Hippocampal formation (tissue), 2 donors: ENCODE measurements around the gene TOP3A.

Experiments used
- DNase-seq, 2 donors: peaks; one replicate each; lab custom pipeline; 2025; lab: John Stamatoyannopoulos, UW

TOP3A gene

GRCh38 chr17:18253947-18254821 is 60.6 kb downstream of the TOP3A start:
- no peak for DNase-seq

GRCh38 chr17:18253187-18253884 is 61.5 kb downstream of the TOP3A start:
- no peak for DNase-seq

DNA sequence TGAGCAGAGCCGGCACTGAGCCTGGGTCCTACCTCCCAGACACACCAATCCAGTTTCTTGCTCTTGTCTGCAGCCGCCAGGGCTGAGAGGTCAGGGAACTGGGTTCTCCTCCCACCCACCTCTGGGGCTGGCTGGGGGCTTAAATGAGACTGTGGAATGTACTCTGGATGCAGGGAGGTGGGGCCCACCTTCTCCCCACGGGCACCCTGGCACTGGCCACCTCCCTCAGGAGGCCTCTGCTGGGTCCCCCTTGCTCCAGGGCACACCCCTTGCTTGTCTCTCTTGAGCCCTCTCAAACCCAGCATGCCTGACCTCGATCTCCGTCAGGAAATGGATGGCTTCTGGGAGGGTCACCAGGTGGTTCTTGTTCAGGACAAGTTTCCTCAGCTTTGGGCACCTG is 62.6 kb downstream of the TOP3A start:
- DNase-seq = no peak

DNA sequence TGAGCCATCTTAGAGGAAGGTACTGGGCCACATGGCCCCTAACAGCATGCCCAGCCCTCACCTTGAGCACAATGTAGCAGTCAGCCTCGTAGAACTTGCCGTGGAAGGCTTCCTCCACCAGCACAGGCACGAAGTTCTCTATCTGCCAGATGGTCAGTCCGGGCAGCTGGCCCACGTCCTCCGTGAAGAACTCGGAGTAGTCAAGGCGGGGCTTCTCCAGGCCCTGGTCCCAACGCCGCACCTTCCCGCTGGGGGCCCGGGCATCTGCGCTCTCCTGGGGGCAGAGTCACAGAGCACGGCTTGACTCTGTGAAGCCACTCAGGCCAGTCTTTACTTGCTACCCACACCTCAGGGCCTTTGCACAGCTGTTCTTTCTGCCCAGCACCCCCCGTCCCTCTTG is 63.6 kb downstream of the TOP3A start:
- no peak for DNase-seq

GRCh38 chr17:18250708-18251107 is 64.1 kb downstream of the TOP3A start:
- no peak for DNase-seq

- DNase-seq = no peak
These were observed 64.5 kb downstream of the TOP3A start for GRCh38 chr17:18250259-18250658.

DNA sequence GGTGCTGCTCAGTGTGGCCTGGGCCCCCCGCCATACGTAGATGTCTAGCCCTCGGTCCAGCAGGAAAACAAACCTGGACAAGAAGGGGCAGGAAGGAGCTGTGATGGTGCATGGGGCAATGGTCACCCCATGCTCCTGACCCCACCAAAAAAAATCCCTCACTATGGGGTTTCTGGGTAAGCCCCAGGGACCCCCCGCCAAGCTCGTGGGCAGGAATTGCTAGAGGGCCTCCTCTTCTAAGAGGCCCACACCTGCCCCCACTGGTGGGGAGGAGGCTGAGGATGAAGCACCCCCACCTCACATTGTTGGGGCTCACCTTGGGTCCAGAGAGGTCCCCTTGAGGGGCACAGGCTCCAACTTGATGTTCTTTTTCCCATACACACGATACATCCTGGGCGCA is 66.0 kb downstream of the TOP3A start:
- no peak for DNase-seq

DNA sequence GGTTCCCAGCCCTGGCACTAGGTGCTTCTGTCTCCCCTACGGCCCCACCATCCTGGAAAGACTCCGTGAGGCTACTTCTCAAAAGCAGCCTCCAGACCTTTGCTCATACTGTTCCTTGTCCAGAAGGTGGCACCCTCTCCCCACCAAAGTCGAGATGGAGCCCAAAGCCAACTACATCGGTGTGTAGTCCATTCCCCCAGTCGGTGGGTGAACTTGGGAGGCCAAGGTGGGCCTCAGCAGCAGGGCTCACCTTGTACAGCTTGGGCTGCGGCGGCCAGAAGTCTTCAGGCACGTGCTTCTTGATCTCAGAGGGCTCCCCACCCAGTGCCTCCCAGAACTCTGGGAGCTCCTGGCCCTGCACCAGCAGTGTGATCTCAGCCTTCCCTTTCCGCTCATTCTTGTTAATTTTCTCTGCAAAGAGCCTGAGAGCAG is 66.5 kb downstream of the TOP3A start:
- peak; percentile 41 to 52 for DNase-seq

DNA sequence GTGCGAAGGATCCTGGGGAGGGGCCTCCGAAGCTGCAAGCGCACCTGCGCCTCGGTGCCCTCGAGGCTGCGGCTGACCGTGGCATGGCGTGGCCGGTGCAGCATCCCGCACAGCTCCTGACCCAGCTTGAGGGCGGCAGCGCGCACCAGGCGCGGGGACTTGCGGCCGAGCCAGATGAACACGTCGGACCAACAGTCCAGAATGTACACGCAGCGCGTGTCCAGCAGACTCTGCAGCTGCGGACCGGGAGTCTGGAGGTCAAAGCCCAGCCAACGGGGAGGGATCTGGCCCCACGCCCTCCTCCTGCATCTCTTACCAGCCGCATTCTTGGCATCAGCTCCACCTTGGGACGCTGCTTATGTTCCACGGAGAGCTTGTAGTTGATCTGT is 67.2 kb downstream of the TOP3A start:
- peak in 1 of 2 donors; percentile 37 for DNase-seq

- DNase-seq = no peak
These were observed 67.7 kb downstream of the TOP3A start for GRCh38 chr17:18246880-18247612.

DNA sequence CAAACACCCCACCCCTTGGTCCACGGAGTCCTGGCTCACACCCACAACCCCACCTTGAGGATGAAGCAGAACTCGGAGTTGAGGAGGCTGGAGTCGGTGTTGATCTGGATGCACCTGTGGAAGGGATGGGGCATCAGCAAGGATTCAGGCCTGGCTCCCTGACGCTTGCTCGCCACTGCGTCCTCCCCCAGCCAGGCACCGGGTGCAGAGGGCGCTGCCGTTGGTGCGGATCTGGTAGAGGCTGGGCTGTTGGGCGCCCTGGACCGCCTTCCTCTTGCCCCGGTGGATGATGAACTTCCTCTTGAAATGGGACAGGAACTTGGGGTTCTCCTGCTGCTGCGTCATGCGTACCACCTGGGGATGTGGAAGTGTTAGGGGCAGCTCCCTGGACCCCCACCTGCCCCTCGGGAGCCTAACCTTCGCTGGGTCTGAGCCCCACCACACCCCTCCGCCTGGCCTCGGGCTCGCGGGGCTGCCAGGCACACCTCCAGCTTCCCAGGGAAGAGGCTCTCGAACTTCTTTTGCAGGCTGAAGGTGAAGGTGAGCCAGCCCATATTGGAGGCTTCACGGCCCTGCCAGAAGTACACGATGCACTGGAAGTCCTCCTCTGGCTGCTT is 68.6 kb downstream of the TOP3A start:
- DNase-seq = no peak

DNA sequence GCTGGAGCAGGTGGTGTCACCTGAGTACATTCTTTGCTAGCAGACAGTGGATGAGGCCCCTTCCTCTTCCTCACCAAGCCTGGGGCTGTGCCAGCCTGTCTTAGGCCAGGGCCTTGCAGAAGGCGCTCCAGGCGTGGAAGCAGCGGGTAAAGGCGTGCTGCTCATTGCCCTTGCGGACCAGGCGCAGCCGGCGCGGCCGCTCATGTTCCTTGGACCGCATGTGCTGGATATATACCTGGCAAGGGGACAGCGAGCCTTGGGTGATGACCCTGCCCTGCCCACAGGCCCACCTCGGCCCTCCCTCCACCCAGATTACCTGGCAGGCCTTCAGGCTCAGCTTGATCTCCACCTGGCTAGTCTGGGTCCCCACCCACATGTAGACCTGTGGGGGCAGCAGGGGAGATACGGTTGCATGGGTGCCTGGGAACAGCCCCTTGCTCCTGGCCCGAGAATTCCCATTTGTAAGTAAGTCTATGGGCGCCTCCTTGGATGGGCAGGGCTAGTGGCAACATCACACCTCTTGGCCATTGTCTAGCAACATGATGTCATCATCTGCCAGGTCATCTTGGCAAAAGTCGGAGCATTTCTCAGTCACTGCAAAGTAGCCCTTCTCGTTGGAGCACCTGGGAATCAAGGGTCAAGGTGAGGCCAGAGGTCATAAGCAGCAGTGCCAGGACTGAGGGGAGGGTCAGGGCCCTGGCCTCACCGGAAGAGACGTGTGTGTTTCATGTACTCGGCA is 69.6 kb downstream of the TOP3A start:
- no peak for DNase-seq

- DNase-seq = no peak
These were observed 73.4 kb downstream of the TOP3A start for GRCh38 chr17:18241229-18241871.

DNA sequence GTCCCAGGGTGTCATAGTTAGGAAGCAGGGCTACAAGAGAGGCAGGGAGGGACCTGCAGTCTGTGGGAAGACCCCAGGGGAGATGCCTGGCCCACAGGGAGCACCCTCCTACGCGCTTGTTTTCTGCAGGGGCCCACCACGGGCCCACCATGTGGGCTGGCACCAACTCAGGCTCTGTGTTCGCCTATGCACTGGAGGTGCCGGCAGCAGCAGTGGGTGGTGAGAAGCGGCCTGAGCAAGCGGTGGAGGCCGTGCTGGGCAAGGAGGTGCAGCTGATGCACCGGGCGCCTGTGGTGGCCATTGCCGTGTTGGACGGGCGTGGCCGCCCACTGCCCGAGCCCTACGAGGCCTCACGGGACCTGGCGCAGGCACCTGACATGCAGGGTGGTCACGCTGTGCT is 74.3 kb downstream of the TOP3A start:
- DNase-seq = no peak

- no peak for DNase-seq
These were observed 76.5 kb downstream of the TOP3A start for GRCh38 chr17:18238299-18238698.

DNA sequence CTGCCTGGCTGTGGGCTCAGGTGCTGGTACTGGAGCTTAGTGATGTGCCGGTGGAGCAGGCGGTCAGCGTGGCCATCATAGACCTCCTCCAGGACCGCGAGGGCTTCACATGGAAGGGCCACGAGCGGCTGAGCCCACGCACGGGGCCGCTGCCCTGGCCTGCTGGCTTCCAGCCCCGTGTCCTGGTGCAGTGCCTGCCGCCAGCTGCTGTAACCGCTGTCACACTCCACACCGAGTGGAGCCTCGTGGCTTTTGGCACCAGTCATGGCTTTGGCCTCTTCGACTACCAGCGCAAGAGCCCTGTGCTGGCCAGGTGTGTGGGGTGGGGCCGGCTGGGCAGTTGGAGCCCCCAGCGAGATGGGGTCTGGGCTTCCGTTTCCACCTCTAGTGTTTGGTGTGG is 77.3 kb downstream of the TOP3A start:
- no peak for DNase-seq

DNA sequence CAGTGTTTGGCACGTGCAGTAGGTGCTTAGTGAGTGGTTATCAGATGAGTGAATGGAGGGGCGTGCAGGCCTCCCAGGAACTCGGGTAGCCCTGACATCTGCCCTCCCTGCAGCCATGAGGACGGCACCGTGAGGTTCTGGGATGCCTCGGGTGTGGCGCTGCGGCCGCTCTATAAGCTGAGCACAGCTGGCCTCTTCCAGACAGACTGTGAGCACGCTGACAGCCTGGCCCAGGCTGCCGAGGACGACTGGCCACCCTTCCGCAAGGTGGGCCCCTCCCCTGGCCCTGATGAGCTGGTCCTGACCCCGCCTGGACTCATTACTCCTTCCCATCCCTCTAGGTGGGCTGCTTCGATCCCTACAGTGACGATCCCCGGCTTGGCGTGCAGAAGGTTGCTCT is 78.3 kb downstream of the TOP3A start:
- DNase-seq = no peak

- no peak for DNase-seq
These were observed 79.0 kb downstream of the TOP3A start for GRCh38 chr17:18235743-18236256.

DNA sequence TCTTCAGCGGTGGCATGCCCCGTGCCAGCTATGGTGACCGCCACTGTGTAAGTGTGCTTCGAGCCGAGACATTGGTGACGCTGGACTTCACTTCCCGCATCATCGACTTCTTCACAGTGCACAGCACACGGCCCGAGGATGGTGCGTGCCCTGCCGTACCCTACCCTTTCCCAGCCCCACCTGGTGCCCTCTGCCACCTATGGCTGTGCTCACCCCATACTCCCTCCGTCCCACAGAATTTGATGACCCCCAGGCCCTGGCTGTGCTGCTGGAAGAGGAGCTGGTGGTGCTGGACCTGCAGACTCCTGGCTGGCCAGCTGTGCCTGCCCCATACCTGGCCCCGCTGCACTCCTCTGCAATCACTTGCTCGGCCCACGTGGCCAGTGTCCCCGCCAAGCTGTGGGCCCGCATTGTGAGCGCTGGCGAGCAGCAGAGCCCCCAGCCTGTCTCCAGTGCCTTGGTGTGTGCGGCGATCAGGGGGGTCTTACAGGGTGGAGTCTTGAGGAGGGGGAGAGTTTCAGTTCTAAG is 79.9 kb downstream of the TOP3A start:
- no peak for DNase-seq

GRCh38 chr17:18233803-18234518 is 80.8 kb downstream of the TOP3A start:
- no peak for DNase-seq
